Uterus (tissue), 4 donors: Measurements from ENCODE around the gene C1orf94. TPM values are rescaled to one million over a fixed set of nuclear protein-coding genes. Genes with fewer than 3 reads are reported as not detected.

Experiments
- DNase-seq, 2 donors: peaks; one replicate each; pipeline ENCODE4 v3.0.0-alpha.2; 2019 to 2020
- H3K27ac ChIP-seq, 2 donors: fragments of 200-600 bp; sonication (generic); 1 replicate in 1 of 2; 2 replicates in 1 of 2; pipeline ENCODE4 v1.5.1; 2016 to 2018
- H3K27me3 ChIP-seq, 2 donors: fragments of 200-600 bp; sonication (generic); one replicate each; pipeline ENCODE4 v1.5.1; 2018 to 2019; ENCODE audit warnings: control low read depth in 1 of 2
- H3K36me3 ChIP-seq, 2 donors: fragments of 200-600 bp; sonication (generic); one replicate each; pipeline ENCODE4 v1.5.1; 2019; ENCODE audit warnings: control low read depth in 1 of 2
- H3K4me1 ChIP-seq, 2 donors: fragments of 200-600 bp; sonication (generic); one replicate each; pipeline ENCODE4 v1.5.1; 2018 to 2019; ENCODE audit warnings: control low read depth in 1 of 2
- H3K4me3 ChIP-seq, 2 donors: fragments of 200-600 bp; sonication (generic); 1 replicate in 1 of 2; 2 replicates in 1 of 2; pipeline ENCODE4 v1.5.1; 2018 to 2019; ENCODE audit warnings: mild to moderate bottlenecking in 1 of 2
- H3K9me3 ChIP-seq, 2 donors: fragments of 200-600 bp; sonication (generic); one replicate each; pipeline ENCODE4 v1.5.1; 2019; ENCODE audit warnings: control low read depth in 1 of 2
- CTCF ChIP-seq, 4 experiments: fragments of 200-600 bp in 2 of 4; fragments of 450-650 bp in 2 of 4; sonication (generic) in 2 of 4; IDR thresholded peaks; one replicate each; pipeline ENCODE4 v1.5.1; 2016 to 2019; ENCODE audit warnings: antibody characterized with exemption in 4 of 4, mild to moderate bottlenecking in 2 of 4, moderate library complexity in 1 of 4
- POLR2A ChIP-seq, 2 donors: fragments of 450-650 bp; IDR thresholded peaks; one replicate each; pipeline ENCODE4 v1.6.1; 2016; ENCODE audit warnings: antibody characterized with exemption in 2 of 2, mild to moderate bottlenecking in 1 of 2, moderate library complexity in 1 of 2
- intact Hi-C: fragments of 100-400 bp; cut with DNase I; formaldehyde crosslinking; loops from one replicate; pipeline ENCODE4 v1.15.1; 2023; ENCODE audit warnings: low total_unique reads
- total RNA-seq, 4 donors: library from RNA; depleted of rRNA in 3 of 4; stranded (reverse); fragments of >200 nt in 3 of 4; gene quantifications; one replicate each; pipeline versions ENCODE4 v1.1.0 to v1.2.4, GENCODE V29; 2014 to 2023
- donor health status: DM: yes; HTN: yes; CAD: no.

C1orf94 gene
- total RNA-seq, 4 donors from 2014 or later: not detected

GRCh38 chr1:34268311-34268954 is 91.7 kb downstream of the C1orf94 start:
- Histone ChIP-seq H3K9me3 (no peaks in the 10 kb centered on the region), H3K27me3 (no peaks in the 10 kb centered on the region), H3K4me3 (no peak overlapping the region), H3K4me1 (no peaks in the 10 kb centered on the region), H3K27ac (no peak overlapping the region), H3K36me3 (no peaks in the 10 kb centered on the region)
- DNase-seq: no peak
- intact Hi-C loops: no loop called here
- no peak for TF ChIP-seq CTCF (IDR thresholded peaks at IDR 0.05)
- TF ChIP-seq POLR2A (IDR thresholded peaks at IDR 0.05): no peak

Other genes with a start within 250 kb of the C1orf94 start
- 1 to 10 TPM in 1 of 4 donors, not detected in 3; 8.6 TPM for gene CSMD2, start 11.7 kb upstream of the C1orf94 start, total RNA-seq